ENCODE data around the gene C12orf75.

- TF ChIP-seq CTCF (IDR thresholded peaks at IDR 0.05; ENCODE audit: insufficient read depth, low read depth, low read length) = no peak
- TF ChIP-seq EZH2 (IDR thresholded peaks at IDR 0.05; ENCODE audit: insufficient read depth, low read length) = no peak
Measured at GRCh38 chr12:105296116-105297089, 34.1 kb upstream of the C12orf75 start.

Data from astrocyte (in vitro differentiated cells and primary cell).